SU-DHL-6 (cell line): ENCODE measurements around the gene PHOX2B.

Experiments
- H2AFZ ChIP-seq: fragments of 200-600 bp; sonication (generic); 2 replicates; pipeline ENCODE4 v1.6.1; 2014; ENCODE audit warnings: low read depth, mild to moderate bottlenecking, moderate library complexity, mixed read lengths, antibody characterized with exemption, low read length; ENCODE audit not compliant: severe bottlenecking
- H3F3A ChIP-seq: fragments of 200-600 bp; shearing (Covaris generic); 2 replicates; pipeline ENCODE4 v1.6.0; 2016; ENCODE audit warnings: antibody characterized with exemption, mild to moderate bottlenecking; ENCODE audit not compliant: insufficient read depth
- H3K27ac ChIP-seq: fragments of 200-600 bp; sonication (generic); 2 replicates; pipeline ENCODE4 v1.5.1; 2016; ENCODE audit warnings: low read depth, mild to moderate bottlenecking, low read length, moderate library complexity, mixed read lengths
- H3K27me3 ChIP-seq: fragments of 200-600 bp; sonication (generic), shearing (Covaris generic); 2 replicates; pipeline ENCODE4 v1.6.0; 2014; ENCODE audit warnings: mild to moderate bottlenecking, low read length
- H3K36me3 ChIP-seq: fragments of 200-600 bp; sonication (generic); 2 replicates; pipeline ENCODE4 v1.6.1; 2014; ENCODE audit warnings: mild to moderate bottlenecking, low read length, mixed read lengths
- H3K4me2 ChIP-seq: fragments of 300-600, 200-600 bp; shearing (Covaris generic), sonication (generic); 2 replicates; pipeline ENCODE4 v1.6.0; 2014; ENCODE audit warnings: low read length, low read depth, mild to moderate bottlenecking; ENCODE audit not compliant: poor library complexity, severe bottlenecking
- H3K4me3 ChIP-seq: fragments of 200-600 bp; sonication (generic); 2 replicates; pipeline ENCODE4 v1.5.1; 2014; ENCODE audit warnings: antibody characterized with exemption, low read length, mild to moderate bottlenecking, mixed read lengths; ENCODE audit not compliant: insufficient read depth, poor library complexity, severe bottlenecking
- H3K79me2 ChIP-seq: fragments of 200-600 bp; sonication (generic); 2 replicates; pipeline ENCODE4 v1.6.1; 2014; ENCODE audit warnings: mild to moderate bottlenecking, low read length, moderate library complexity; ENCODE audit not compliant: insufficient read depth
- H3K9ac ChIP-seq: fragments of 200-600 bp; sonication (generic); 2 replicates; pipeline ENCODE4 v1.7.0; 2014; ENCODE audit warnings: mild to moderate bottlenecking, low read length
- H3K9me2 ChIP-seq: fragments of 200-600 bp; sonication (generic); replicated peaks from 2 replicates; pipeline ENCODE4 v1.6.1; 2014; ENCODE audit warnings: low read length; ENCODE audit not compliant: insufficient read depth
- H3K9me3 ChIP-seq: fragments of 200-600 bp; sonication (generic); 2 replicates; pipeline ENCODE4 v1.6.1; 2014; ENCODE audit warnings: low read length, mixed read lengths; ENCODE audit not compliant: insufficient read depth
- H4K20me1 ChIP-seq: fragments of 200-600 bp; sonication (generic); 2 replicates; pipeline ENCODE4 v1.6.1; 2014; ENCODE audit warnings: low read depth, mild to moderate bottlenecking, antibody characterized with exemption, low read length, moderate library complexity, mixed read lengths
- EZH2phosphoT487 ChIP-seq: fragments of 200-600 bp; sonication (generic), shearing (Covaris generic); conservative IDR thresholded peaks from 2 replicates; pipeline ENCODE4 v1.6.1; 2018; ENCODE audit warnings: mild to moderate bottlenecking, antibody characterized with exemption, low read length, moderate library complexity, mixed read lengths
- TF ChIP-seq, protein P1 (sequence below): fragments of 200-600 bp; sonication (generic); IDR thresholded peaks from one replicate; pipeline ENCODE4 v1.5.1; 2017; ENCODE audit warnings: antibody characterized with exemption, mild to moderate bottlenecking, low read length, moderate library complexity; ENCODE audit not compliant: insufficient read depth, poor library complexity, severe bottlenecking

PHOX2B gene

DNA sequence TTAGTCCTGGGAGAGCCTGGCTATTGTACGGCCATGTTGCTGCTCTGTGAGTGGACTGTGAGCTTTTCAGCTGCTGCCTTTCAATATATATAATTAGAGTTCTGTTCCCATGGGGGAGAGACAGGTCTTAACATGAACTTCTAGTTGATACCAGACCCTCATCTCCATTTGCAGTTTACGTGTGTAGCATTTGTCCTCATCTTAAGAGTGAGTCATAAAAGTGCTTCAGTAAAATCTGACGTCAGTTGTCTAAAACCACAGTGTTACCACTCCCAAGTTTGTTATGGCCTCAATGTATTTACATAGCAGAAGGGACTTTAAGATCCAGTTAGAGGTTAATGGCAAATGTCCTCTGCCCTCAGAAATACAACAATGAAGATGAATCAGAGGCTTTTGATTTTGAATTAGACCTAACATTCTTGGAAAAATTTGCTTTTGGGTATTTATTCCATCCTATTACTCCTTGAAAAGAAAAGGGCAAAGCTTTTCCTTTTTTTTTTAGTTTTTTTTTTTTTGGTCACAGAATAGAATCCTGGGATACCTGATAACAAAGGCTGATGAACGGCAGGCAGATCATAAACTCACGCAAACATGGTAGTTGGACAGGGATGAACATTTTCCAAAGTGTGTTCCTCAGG lies 38.6 kb downstream of the PHOX2B start:
- no peak for TF ChIP-seq EZH2phosphoT487
- TF ChIP-seq, protein P1, sequence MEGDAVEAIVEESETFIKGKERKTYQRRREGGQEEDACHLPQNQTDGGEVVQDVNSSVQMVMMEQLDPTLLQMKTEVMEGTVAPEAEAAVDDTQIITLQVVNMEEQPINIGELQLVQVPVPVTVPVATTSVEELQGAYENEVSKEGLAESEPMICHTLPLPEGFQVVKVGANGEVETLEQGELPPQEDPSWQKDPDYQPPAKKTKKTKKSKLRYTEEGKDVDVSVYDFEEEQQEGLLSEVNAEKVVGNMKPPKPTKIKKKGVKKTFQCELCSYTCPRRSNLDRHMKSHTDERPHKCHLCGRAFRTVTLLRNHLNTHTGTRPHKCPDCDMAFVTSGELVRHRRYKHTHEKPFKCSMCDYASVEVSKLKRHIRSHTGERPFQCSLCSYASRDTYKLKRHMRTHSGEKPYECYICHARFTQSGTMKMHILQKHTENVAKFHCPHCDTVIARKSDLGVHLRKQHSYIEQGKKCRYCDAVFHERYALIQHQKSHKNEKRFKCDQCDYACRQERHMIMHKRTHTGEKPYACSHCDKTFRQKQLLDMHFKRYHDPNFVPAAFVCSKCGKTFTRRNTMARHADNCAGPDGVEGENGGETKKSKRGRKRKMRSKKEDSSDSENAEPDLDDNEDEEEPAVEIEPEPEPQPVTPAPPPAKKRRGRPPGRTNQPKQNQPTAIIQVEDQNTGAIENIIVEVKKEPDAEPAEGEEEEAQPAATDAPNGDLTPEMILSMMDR: no peak
- no peak overlapping the region for H3K27ac ChIP-seq
- no peak overlapping the region for H2AFZ ChIP-seq
- no peaks in the 10 kb centered on the region for H3K27me3 ChIP-seq
- H3K4me3 ChIP-seq: no peak overlapping the region
- no peaks in the 10 kb centered on the region for H3K9me2 ChIP-seq
- no peak overlapping the region for H3K9ac ChIP-seq
- H4K20me1 ChIP-seq: no peaks in the 10 kb centered on the region
- no peaks in the 10 kb centered on the region for H3K36me3 ChIP-seq
- no peak overlapping the region for H3K4me2 ChIP-seq
- no peaks in the 10 kb centered on the region for H3K9me3 ChIP-seq
- no peaks in the 10 kb centered on the region for H3K79me2 ChIP-seq
- H3F3A ChIP-seq: no peaks in the 10 kb centered on the region

DNA sequence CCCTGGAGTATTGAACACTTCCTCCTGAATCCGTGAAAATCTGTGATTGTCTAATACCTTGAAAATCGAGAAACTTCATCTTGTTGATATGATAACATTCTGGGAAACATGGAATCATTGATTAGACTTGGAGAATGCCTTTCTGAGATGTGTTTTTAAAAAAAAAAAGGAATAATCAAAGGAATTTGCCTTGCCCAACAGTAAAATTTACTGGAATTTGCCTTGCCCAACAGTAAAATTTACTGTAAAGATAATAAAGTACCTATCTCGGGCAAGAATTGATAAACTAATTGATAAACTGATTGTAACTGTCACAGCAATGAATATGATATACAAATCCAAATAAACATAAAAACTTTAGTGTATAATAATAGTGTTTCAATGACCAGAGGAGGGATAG lies 44.7 kb downstream of the PHOX2B start:
- H3K27ac ChIP-seq: no peak overlapping the region
- H3K9me3 ChIP-seq: no peaks in the 10 kb centered on the region
- no peaks in the 10 kb centered on the region for H3K9me2 ChIP-seq
- no peaks in the 10 kb centered on the region for H3F3A ChIP-seq
- no peak overlapping the region for H3K4me2 ChIP-seq
- H3K27me3 ChIP-seq: no peaks in the 10 kb centered on the region
- TF ChIP-seq EZH2phosphoT487: no peak
- TF ChIP-seq, protein P1: no peak
- H2AFZ ChIP-seq: no peak overlapping the region
- no peak overlapping the region for H3K9ac ChIP-seq
- no peaks in the 10 kb centered on the region for H4K20me1 ChIP-seq
- H3K36me3 ChIP-seq: no peaks in the 10 kb centered on the region
- H3K4me3 ChIP-seq: no peak overlapping the region
- H3K79me2 ChIP-seq: no peaks in the 10 kb centered on the region

DNA sequence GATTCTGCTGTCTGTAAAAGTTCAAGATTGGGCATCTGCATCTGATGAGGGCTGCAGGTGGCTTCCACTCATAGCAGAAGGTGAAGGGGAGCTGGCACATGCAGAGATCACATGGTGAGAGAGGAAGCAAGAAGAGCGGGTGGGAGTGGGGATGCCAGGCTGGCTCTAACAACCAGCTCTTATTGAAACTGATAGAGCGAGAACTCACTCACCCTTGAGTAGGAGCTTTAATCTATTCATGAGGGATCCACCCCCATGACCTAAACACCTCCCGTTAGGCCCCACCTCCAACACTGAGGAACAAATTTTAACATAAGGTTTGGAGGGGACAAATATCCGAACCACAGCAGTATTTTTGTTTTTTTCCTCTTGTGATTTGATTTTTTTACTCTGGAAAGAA lies 45.8 kb downstream of the PHOX2B start:
- Histone ChIP-seq H3K4me3 (no peak overlapping the region), H4K20me1 (no peaks in the 10 kb centered on the region), H3K79me2 (no peaks in the 10 kb centered on the region), H3K9me3 (no peaks in the 10 kb centered on the region), H3K27ac (no peak overlapping the region), H3K9me2 (no peaks in the 10 kb centered on the region), H2AFZ (no peak overlapping the region), H3F3A (no peaks in the 10 kb centered on the region), H3K27me3 (no peaks in the 10 kb centered on the region), H3K9ac (no peak overlapping the region), H3K4me2 (no peak overlapping the region), H3K36me3 (no peaks in the 10 kb centered on the region)
- TF ChIP-seq, protein P1: no peak
- no peak for TF ChIP-seq EZH2phosphoT487
